Measurements from ENCODE around the gene MPO. TPM values are rescaled to one million over a fixed set of nuclear protein-coding genes. Genes with fewer than 3 reads are reported as not detected.

MPO gene
- total RNA-seq, 1 donor from 2014 or later = 51.1 TPM

DNA sequence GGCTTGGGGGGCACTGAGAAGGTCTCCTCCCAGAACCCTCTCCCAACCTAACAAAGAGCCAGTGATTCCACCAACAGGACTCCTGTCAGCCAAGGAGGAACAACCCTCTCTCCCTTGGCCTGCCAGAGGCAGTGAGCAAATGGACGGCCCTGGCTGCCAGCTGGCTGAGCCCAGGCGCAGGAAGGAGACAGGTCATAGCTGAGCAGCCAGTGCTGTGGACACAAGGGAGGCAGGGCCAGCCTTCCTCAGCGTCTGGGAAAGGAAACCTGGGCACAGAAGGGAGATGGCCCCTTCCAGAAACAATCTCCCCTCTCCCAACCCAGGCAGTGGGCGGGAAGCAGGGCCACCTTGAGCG is 2.1 kb downstream of the MPO start:
- DNase-seq = no peak

DNA sequence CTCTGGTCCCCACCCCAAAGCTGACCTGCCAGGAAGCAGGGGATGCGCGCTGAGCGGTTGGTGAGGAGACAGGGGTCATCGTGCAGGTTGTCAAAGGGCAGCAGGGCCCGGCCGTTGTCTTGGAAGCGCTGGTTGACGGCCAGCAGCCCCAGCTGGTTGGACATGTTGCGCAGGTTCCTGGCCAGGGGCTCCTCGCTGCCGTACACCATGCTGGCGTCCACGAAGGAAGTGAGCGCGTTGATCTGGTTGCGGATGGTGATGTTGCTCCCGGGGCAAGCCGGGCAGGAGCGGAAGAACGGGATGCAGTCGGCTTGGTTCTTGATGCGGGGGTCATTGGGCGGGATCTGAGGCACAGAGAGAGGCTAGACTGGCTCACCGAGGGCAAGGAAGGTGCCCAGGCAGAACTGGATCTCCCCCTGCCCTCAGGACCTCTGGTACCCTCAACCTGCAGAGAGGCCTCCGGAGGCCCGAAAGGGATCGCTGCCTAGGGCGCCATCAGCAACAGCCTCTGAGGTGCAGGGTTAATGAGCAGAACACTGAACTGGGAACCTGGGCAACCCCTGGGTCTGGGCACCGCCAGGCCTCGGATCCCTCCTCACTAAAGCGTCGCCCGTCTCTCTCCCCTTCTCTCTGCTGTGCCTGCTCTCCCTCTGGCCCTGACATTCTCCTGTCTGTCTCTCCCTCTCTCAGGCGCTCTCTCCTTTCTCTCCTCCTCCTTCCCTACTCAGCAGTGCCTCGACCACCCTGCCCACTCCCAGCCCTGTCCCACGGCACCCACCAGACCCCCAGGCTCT is 2.7 kb downstream of the MPO start:
- DNase-seq = no peak

DNA sequence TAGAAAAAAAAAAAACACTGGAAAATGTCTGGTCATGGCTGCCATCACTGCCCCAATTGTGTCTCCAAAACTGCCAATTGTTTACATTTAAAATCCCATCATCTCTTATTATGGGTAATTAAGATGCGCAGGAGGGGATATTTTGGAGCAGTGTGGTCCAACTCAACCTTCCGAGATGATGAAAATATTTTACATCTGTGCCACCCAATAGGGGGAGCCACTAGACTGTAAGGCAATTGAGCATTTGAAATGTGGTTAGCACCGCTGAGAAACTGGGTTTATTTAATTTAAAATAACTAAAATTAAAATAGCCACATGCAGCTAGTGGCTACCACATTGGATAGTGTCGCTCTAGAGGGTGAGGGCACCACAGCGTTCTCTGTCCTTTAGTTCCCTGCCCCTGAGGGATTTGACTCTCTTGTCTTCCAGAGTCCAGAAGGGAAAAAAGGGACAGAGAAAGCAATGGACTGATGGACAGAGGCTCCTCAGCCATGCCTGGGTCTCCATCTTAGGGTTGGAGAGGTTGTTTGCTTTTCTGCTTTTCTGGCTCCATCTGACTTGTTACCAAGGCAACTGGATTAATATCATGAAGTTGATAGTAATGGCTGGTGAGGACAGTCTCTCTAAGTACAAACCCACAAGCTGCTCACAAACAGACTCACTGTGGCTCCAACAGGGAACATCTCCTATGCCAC is 3.5 kb downstream of the MPO start:
- DNase-seq = no peak

DNA sequence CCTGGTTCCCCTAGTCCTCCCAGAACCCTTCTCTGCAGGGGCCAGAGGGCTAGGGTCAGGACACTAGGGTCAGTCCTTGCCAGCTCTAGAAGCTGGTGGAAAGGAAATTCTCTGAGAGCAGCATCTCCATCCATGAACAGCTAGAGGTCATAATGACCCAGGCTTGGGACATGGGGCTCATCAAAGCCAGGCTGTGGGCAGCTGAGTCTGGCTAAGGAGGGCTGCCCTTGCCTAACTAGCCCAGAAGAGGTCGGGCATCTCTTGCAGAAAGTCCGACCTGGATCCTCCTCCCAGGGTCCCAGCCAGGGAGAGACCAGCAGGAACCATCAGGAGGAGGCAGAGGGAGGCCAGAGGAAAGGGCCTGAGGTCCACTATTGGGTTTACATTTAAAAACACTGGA is 4.3 kb downstream of the MPO start:
- no peak for DNase-seq

DNA sequence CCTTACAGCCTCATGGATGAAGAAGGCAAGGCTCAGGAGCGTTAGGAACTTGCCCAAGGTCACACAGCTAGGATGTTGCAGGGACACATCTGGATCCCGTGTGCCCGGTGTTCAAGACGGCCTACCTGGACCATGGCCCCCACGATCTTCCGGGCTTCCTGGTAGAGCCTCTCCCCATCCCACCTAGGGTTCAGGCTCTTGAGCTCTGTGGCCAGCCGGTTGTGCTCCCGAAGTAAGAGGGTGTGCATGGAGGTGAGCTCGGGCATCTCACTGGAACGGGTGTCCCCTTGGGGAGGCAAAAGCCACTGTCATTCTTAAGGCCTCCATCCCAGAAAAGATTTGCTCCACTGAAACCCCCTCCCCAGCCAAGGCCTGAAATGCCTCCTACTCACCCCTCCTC is 5.3 kb downstream of the MPO start:
- DNase-seq = no peak

DNA sequence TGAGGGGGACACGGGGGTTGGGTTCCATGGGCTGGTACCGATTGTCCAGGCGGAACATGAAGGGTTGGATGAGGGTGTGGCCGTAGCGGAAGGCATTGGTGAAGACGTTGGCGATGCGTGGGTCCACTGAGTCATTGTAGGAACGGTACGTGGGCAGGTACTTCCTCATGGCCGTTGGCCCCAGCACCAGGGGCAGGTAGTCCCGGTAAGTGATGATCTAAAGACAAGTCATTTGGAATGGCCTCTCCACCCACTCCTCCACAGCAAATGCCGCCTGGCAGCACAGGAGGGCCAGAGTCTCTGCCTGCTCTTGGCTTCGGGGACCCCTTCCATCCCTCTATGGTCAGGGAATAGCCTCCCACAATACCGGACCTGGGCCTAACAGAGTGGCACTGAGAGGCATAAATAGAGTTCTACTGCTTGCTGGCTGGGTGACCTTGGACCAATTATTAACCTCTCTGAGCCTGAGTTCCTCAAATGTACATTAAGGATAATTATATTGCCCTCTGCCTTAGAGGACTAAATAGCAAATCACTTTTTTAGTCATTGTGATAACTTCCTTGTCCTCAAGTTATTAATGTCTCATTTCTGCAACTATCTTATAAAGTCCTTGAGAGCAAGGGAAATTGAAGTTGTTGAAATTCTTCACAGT is 7.2 kb downstream of the MPO start:
- DNase-seq = no peak

DNA sequence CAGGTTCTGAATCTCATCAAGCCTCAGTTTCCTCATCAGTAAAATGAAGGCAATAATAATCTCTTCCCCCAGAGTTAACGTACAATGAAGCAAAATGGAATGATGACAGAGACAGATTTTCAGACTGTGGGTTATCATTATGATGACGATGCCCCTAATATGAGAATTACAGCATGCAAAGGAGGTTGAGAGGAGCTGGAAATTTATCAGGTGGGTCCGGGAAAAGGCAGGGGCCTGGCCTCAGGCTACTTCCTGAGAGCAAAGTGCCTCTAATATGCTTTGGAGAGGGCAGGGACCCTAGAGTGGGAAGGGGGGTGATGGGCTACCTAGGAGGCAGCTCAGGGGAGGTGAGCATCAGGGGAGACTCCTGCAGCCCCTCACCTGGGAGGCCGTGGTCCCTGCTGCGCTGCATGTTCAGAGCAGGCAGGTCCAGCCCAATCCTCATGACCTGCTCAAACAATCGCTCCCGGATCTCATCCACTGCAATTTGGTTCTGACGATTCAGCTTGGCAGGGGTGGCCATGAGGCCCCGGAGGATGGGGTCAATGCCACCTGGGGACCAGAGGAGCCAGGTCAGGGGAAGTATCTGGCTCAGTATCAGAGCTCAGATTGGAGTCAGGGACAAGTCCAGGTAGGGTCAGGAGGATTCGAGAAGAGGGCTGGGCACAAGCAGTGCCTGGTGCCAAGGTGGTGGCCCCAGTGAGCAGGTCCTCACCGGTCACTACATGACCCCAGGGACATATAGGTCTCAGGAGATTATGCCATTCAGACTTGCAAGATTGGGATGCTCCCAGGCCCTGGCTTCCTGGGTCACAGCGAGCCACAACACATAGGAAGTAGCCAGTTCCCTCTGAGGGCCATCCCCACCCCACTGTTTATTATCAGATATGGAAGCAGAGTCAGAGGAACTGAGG is 8.1 kb downstream of the MPO start:
- no peak for DNase-seq

DNA sequence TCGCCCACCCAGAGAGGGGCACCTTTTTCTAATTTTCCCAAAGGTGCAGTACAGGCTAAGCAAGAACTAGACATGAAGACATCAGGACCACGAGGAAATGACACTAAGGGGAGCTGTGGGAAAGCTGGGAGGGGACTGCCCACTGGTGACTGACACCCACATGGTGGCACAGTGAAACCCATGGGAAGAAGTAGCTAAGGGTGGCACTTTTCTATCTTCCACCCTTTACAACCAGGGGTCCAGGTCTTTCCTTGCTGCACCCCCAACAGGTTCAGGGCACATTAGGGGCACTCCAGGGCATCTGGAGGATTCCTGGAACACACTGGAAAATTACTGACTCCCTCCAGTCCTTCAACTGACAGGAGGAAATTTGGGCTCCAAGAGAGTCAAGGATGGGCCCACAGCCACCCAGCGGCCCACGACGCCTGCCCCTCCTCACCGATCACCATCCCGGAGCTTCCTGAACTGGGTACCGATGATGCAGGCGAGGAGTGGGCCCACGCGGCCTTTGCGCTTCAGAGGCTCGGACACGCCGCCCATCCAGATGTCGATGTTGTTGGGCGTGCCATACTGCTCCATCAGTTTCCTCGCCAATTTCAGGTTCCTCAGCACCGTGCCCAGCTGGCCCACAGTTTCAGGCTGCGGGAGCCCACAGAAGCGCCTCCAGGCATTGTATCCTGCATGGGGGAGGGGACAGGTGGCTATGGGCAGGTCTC is 9.4 kb downstream of the MPO start:
- no peak for DNase-seq

DNA sequence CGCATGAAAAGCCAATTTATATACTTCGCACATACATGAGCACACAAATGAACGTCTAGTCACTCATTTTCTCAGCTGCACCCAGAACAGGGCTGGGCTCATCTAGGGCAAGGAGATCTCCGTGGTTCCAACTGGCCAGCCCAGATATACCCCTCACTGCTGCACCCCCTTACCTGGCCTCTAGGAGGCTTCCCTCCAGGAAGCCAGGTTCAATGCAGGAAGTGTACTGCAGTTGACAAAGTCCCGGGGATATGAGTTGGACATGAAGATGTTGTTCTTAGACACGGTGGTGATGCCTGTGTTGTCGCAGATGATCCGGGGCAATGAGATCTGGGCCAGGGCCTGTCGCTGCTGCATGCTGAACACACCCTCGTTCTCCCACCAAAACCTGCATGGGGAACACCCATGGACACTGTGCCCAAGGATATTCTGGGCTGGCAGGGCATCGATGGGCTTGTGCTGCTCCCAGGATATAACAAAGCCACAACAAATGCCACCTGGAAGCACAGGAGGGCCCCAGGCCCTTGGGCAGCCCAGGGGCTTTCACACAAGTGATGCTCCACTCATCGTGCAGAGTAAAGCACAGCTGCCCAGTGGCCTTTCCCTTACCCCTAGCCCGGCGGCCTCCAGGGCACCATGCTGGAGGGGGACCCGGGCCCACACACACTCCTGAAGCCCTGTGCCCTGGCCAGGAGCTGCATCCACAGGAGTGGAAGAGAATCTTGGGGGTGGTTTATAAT is 10.1 kb downstream of the MPO start:
- DNase-seq = no peak

DNA sequence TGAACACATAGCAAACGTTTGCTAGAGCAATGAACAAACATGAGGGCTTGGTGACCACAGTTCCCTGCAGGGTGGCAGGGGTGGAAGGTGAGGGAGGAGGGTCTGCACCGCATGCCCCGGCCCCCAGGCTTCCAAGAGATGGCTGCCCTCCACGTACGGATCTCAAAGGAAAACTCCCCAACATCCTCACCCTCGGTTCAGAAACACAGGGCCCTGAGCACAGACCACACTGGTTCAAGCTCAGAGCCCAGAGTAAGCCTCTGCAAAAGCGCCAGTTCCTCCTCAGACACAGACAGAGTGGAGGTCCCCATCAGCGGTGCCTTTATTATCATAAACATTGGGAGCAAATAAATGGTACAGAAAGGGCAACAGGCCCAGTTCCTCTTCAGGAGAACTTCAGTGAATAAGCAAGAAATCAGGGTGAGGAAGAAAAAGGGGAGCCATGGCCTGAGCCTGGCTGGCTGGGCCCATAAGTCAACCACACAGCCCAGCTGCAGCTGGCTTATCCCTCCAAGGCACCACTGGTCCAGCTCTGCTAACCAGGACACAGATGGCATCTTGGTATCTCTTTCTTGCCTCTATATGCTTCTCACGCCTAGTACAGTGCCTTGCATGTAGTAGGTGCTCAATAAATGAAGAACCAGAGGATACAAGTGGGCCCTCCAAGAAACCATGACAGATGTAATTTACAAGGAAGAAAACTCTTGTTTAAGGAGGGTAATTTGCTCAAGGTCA is 11.0 kb downstream of the MPO start:
- no peak for DNase-seq

DNA sequence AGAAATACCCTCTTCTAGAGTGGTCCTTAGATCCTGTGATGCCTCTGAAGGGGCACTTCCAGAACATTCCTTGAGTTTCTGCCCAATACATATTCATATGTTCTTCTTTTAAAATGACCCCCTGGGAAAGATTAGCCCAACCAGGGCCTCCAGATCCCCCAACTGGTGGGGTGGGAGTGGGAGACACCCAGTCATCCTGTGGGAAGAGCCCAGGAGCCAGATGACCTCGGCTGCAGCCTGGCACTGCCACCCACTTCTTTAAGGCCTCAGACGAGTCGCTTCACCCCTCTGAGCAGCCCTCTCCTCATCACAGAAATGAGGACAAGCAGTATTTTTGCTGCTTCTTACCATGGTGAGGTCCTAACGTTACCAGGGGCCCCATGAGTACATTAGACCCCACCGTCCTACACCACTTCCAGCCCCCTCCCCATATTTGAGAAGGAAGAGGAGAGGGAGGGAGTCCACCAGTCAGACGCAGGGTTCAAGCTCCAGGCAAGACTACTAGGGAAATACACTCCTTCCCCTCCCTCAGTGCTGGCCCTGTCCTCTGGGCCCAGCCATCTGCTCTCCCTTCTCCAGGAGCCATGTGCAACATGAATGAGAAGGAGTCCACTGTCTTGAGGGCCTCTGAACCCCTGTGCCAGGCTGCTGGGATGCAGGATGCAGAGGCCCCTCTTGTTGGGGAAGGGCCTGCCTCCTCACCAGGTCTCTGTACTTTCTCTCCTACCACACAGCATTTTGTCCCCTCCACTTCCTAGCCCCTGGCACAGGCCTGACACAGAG is 11.8 kb downstream of the MPO start:
- no peak for DNase-seq

DNA sequence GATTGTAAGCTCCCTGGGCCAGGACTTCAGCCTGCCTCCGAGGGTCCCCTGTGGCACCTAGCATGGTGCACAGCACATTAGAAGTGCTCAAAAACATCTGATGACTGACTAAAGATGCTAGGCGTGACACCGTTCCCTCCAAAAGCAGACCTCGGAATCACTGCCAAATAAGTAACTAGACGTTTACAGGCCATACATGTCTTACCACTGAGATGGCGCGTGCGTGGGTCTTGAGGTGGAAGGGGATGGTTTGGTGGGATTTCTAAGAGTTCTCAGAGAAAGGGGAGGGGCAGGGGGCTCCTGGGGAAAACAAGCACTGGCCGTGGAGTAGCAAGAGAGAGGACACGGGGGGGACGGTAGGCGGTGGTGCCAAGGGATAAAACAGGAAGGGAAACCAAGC is 12.4 kb downstream of the MPO start:
- no peak for DNase-seq

DNA sequence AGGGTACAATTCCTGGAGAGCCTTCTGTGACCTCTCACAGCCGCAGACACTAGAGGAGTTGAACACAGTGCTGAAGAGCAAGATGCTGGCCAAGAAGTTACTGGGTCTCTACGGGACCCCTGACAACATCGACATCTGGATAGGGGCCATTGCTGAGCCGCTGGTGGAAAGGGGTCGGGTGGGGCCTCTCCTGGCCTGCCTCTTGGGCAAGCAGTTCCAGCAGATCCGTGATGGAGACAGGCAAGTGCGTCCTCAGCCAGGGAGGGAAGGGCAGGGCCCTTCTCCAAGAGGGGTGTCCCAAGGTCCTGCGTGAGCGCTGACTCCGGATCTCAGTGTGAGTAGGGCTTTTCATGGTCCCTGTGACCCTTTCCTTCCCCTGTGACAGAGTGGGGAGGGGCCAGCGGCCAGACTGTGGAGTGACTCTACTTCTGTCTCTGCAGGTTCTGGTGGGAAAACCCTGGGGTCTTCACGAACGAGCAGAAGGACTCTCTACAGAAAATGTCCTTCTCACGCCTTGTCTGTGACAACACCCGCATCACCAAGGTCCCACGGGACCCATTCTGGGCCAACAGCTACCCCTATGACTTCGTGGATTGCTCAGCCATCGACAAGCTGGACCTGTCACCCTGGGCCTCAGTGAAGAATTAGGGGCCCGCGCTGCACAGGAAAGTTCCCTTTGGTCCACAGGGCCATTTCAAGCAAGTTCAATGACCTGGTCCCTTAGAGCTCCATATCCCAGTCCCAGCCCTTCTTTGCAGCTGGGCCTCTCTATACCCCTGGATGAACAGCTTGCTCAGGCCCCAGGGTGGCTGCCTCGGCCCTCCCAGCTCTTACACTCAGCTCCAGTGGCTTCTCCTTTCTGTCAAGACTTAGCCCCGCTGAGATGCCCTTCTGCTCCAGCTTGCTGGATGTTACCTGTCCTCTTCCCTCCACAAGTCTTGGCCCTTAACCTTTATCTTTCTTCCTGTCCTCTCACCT is 13.1 kb downstream of the MPO start:
- no peak for DNase-seq

DNA sequence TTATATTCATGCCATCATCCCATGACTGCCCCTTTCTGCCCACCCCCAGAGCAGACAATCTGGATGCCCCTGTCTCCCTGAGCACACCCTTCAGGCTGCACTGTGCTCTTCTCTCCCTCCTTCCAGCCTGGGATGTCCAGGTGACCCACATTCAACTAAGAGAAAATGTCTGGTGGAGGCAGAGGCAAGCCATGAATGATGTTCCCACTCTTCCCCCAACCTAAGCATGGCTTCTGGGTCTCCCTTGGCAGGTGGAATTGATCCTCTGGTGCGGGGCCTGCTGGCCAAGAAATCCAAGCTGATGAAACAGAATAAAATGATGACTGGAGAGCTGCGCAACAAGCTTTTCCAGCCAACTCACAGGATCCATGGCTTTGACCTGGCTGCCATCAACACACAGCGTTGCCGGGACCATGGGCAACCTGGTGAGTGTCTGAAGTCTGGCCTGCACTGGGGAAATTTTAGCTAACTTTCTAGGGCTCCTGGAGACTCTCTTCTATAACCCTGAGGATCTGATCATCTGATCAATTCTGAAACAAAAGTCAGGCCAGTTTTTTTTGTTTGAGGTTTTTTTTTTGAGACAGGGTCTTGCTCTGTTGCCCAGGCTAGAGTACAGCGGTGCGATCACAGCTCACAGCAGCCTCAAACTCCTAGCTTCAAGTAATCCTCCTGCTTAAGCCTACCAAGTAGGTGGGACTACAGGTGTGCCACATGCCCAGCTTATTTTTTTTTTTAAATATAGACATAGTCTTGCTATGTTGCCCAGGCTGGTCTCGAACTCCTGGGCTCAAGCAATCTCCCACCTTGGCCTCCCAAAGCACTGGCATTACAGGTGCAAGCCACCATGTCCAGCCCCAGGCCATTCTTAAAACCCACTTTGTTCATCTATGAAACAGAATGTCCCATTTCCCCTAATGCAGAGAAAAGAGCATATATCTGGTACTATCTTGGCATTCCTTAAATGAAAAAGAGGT is 14.5 kb downstream of the MPO start:
- DNase-seq = no peak

DNA sequence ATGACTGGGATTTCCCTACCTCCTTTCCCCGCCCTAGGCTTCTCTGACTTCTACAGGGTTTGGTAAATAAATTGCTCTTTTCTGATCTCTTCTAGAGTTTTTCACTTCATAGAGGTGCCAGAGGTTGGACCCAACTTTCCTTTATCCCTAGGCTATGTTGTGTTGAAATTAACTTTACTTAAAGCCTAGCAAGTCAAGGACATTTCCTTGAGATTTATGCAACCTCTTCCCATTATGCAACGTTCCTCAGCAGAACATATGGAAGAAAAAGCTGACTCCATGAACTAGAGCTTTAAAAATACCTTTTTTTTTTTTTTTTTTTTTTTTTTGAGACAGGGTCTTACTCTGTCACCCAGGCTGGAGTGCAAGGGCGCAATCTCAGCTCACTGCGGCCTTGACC is 15.5 kb downstream of the MPO start:
- no peak for DNase-seq

DNA sequence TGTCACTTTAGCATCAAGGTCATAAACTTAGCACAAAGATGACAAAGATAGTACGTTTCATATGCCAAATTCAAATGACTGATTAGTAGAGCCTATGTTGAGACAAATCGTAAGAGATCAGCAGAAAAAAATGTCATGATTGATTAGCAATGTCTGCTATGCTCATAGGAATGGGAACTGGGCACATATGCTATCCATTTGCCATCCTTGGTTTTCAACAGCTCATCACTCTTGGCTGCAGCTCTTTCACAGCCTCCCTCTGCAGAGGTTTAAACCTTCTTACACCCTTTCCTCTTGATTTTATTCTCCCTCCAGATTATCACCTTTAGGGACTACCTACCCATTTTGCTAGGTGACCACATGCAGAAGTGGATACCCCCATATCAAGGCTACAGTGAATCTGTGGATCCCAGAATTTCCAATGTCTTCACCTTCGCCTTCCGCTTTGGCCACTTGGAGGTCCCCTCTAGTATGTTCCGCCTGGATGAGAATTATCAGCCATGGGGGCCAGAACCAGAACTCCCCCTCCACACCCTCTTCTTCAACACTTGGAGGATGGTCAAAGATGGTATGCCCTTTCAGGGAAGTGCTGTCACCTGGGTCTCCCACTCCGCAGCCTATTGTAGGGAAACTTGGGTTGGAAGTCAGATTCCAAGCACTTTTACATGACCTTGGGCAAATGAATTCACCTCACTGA is 16.2 kb downstream of the MPO start:
- DNase-seq = no peak
